HepG2 (cell line): Measurements from ENCODE around the gene REC114. TPM values are rescaled to one million over a fixed set of nuclear protein-coding genes. Genes with fewer than 3 reads are reported as not detected.
A peak's percentile ranks its signal among the peaks of the same experiment; 100 is the strongest.

Experiments used
- ATAC-seq: fragments of 200-7000 bp; cut with Tn5 transposase; 3 replicates; pipeline ENCODE4 v1.9.1; 2020; ENCODE audit warnings: mild to moderate bottlenecking, moderate library complexity
- BruUV-seq: library from RNA; stranded (reverse); fragments of 400-500 nt; replicated peaks from 2 replicates; lab custom pipeline; 2021; lab: Mats Ljungman, UMichigan
- CTCF ChIA-PET: fragments of 300-600 bp; formaldehyde crosslinking; extraction: SDS; loops from one replicate; lab custom pipeline; 2021; ENCODE audit warnings: low total read pairs, inconsistent platforms, low intra/inter-chr PET ratio; lab: Yijun Ruan, JAX
- POLR2A ChIA-PET: fragments of 350-600 bp; sonication (Branson Sonifier 250); formaldehyde crosslinking; loops from one replicate; lab custom pipeline; 2020; ENCODE audit warnings: antibody characterized with exemption, inconsistent platforms; lab: Yijun Ruan, JAX
- DNase-seq: peaks from one replicate; pipeline ENCODE4 v3.0.0-alpha.2; 2015; ENCODE audit warnings: low spot score
- FAIRE-seq: peaks from 3 replicates; lab custom pipeline; 2011; peaks lifted over from hg19 to GRCh38; lab: Jason Lieb, UNC
- H2AFZ ChIP-seq: one replicate; pipeline ENCODE4 v1.6.1; 2011; ENCODE audit warnings: low read length, inconsistent platforms
- H3K27ac ChIP-seq: fragments of 300-600 bp; 3 replicates; pipeline ENCODE4 v1.8.0; 2011; ENCODE audit warnings: mixed run types, mild to moderate bottlenecking, mixed read lengths, low read length, inconsistent platforms; ENCODE audit not compliant: insufficient read depth; ENCODE audit errors: extremely low read length
- H3K27me3 ChIP-seq, 2 experiments: fragments of 200-600 bp in 1 of 2; 2 replicates in 1 of 2; 3 replicates in 1 of 2; pipeline versions ENCODE4 v1.6.0 to v1.8.0; 2011; ENCODE audit warnings: low read length in 2 of 2, mild to moderate bottlenecking in 2 of 2, moderate library complexity in 2 of 2, inconsistent platforms in 1 of 2; ENCODE audit not compliant: insufficient read depth in 2 of 2, control insufficient read depth in 1 of 2
- H3K36me3 ChIP-seq, 2 experiments: fragments of 200-600 bp in 1 of 2; replicated peaks in 1 of 2; 2 replicates in 1 of 2; 3 replicates in 1 of 2; pipeline versions ENCODE4 v1.5.1 to v1.8.0; 2011; ENCODE audit warnings: low read length in 2 of 2, inconsistent platforms in 1 of 2; ENCODE audit not compliant: insufficient read depth in 2 of 2, control insufficient read depth in 1 of 2
- H3K4me1 ChIP-seq: 2 replicates; pipeline ENCODE4 v1.5.1; 2012; ENCODE audit warnings: low read length, inconsistent platforms; ENCODE audit not compliant: insufficient read depth
- H3K4me2 ChIP-seq: 2 replicates; pipeline ENCODE4 v1.6.0; 2011; ENCODE audit warnings: low read depth, low read length, inconsistent platforms
- H3K4me3 ChIP-seq, 3 experiments: fragments of 200-600 bp in 1 of 3; sonication (generic), shearing (Covaris generic) in 1 of 3; replicated peaks in 1 of 3; 2 replicates each; pipeline ENCODE4 v1.5.1; 2011 to 2016; ENCODE audit warnings: low read length in 3 of 3, inconsistent platforms in 2 of 3, low read depth in 2 of 3, mild to moderate bottlenecking in 2 of 3, control low read depth in 1 of 3, mixed read lengths in 1 of 3; ENCODE audit not compliant: insufficient read depth in 1 of 3
- H3K79me2 ChIP-seq: one replicate; pipeline ENCODE4 v1.6.1; 2011; ENCODE audit warnings: low read length, inconsistent platforms; ENCODE audit not compliant: insufficient read depth
- H3K9ac ChIP-seq: 2 replicates; pipeline ENCODE4 v1.6.0; 2011; ENCODE audit warnings: mild to moderate bottlenecking, low read depth, low read length, inconsistent platforms; ENCODE audit not compliant: insufficient read depth
- H3K9me3 ChIP-seq: 2 replicates; pipeline ENCODE4 v1.5.1; 2012; ENCODE audit warnings: mild to moderate bottlenecking, low read length
- H4K20me1 ChIP-seq: 2 replicates; pipeline ENCODE4 v1.6.0; 2011; ENCODE audit warnings: inconsistent platforms, mild to moderate bottlenecking, low read length, moderate library complexity; ENCODE audit not compliant: insufficient read depth
- FOXA1 ChIP-seq, 2 experiments: fragments of 450-650 bp in 1 of 2; sonication (generic) in 1 of 2; formaldehyde crosslinking in 1 of 2; IDR thresholded peaks; 2 replicates each; pipeline versions ENCODE4 v1.4.0 to v1.6.1; 2016 to 2020; ENCODE audit warnings: missing genetic modification reagents in 1 of 2
- HNF4A ChIP-seq: sonication (generic); formaldehyde crosslinking; IDR thresholded peaks from 2 replicates; pipeline ENCODE4 v1.4.0; 2020; ENCODE audit warnings: missing genetic modification reagents
- HNF4G ChIP-seq, 2 experiments: sonication (generic) in 1 of 2; formaldehyde crosslinking in 1 of 2; IDR thresholded peaks; 2 replicates each; pipeline versions ENCODE4 v1.4.0 to v1.6.1; 2011 to 2020; ENCODE audit warnings: borderline replicate concordance in 2 of 2, low read depth in 2 of 2, mild to moderate bottlenecking in 2 of 2, low read length in 1 of 2, missing genetic modification reagents in 1 of 2, moderate library complexity in 1 of 2
- ZBTB3 ChIP-seq: sonication (generic); formaldehyde crosslinking; IDR thresholded peaks from 2 replicates; pipeline ENCODE4 v1.4.0; 2020; ENCODE audit warnings: low read depth, mild to moderate bottlenecking, moderate library complexity, missing genetic modification reagents, borderline replicate concordance
- ZNF570 ChIP-seq: sonication (generic); formaldehyde crosslinking; IDR thresholded peaks from 2 replicates; pipeline ENCODE4 v1.4.0; 2020; ENCODE audit warnings: mild to moderate bottlenecking, missing genetic modification reagents, borderline replicate concordance
- WGBS: methylation state at CpG from one replicate; pipeline ENCODE4 v1.1.6; 2017; ENCODE audit warnings: low lambda C conversion rate; 5-methylcytosine and 5-hydroxymethylcytosine counted together
- in situ Hi-C: cut with HindIII; loops from 2 replicates; pipeline ENCODE4 v1.10.0; 2017; ENCODE audit warnings: low pct_unique_long_range_greater_than_20kb; ENCODE audit not compliant: extremely low pct_ligation_motif_present
- intact Hi-C: fragments of 100-400 bp; cut with micrococcal nuclease; formaldehyde crosslinking; loops from one replicate; pipeline ENCODE4 v1.10.0; 2022; ENCODE audit not compliant: unreplicated experiment
- polyA plus RNA-seq, 8 experiments: library from polyadenylated mRNA; depleted of rRNA in 3 of 8; stranded (reverse) in 7 of 8; unstranded in 1 of 8; fragments of >200 nt; fragmentation: Illumina TruSeq in 4 of 8; extraction: Trizol in 4 of 8; gene quantifications; 2 replicates each; pipeline versions ENCODE4 v1.2.1 to v1.2.3, GENCODE V29; 2011 to 2016; ENCODE audit warnings: low read depth in 4 of 8, missing spikeins in 1 of 8, mixed read lengths in 1 of 8; ENCODE audit not compliant: insufficient read depth in 1 of 8
- total RNA-seq, 5 experiments: library from RNA; depleted of rRNA; stranded (reverse); fragments of >200 nt; fragmentation: Illumina TruSeq; extraction: Trizol; gene quantifications; 2 replicates each; pipeline ENCODE4 v1.2.3, GENCODE V29; 2016; ENCODE audit warnings: low read depth in 1 of 5
- TF ChIP-seq, protein P1 (sequence below): sonication (generic); formaldehyde crosslinking; IDR thresholded peaks from 2 replicates; pipeline ENCODE4 v1.5.1; 2020; ENCODE audit warnings: missing genetic modification reagents, mild to moderate bottlenecking, borderline replicate concordance

The REC114 gene
- total and polyA plus RNA-seq, 2 of the 13 experiments (the other 11 are each of a cell fraction or from before 2014, with no cell fraction given), result not detected

DNA sequence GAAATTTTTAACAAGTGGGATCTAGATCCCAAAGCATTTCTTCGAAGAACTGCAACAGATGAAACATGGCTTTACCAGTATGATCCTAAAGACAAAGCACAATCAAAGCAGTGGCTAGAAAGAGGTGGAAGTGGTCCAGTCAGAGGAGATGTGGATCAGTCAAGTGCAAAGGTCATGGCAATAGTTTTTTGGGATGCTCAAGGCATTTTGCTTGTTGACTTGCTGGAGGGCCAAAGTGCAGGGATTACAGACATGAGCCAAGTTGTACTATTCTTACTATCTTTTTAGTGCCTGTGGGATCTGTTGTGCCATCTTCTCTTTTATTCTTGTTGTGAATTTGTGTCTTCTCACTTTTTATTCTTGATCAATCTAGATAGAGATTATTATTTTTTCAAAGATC lies 82.0 kb downstream of the REC114 start:
- CTCF ChIA-PET, result no interaction called here
- H2AFZ ChIP-seq, result no peak overlapping the region
- TF ChIP-seq ZNF570 (CRISPR knock-in tag) (no peak), HNF4G (IDR thresholded peaks at IDR 0.05; ENCODE audit: borderline replicate concordance, low read depth, low read length) (peak; percentile 50; the same call in 1 of the 2 replicates), HNF4G (CRISPR knock-in tag; IDR thresholded peaks at IDR 0.05; ENCODE audit: borderline replicate concordance, low read depth) (no peak), HNF4A (CRISPR knock-in tag) (peak; percentile 69), FOXA1 (IDR thresholded peaks at IDR 0.05) (no peak), FOXA1 (CRISPR knock-in tag; IDR thresholded peaks at IDR 0.05) (0 out of 2 replicates have a peak, but pooled peaks have one; percentile 23), ZBTB3 (CRISPR knock-in tag) (no peak)
- TF ChIP-seq, protein P1, sequence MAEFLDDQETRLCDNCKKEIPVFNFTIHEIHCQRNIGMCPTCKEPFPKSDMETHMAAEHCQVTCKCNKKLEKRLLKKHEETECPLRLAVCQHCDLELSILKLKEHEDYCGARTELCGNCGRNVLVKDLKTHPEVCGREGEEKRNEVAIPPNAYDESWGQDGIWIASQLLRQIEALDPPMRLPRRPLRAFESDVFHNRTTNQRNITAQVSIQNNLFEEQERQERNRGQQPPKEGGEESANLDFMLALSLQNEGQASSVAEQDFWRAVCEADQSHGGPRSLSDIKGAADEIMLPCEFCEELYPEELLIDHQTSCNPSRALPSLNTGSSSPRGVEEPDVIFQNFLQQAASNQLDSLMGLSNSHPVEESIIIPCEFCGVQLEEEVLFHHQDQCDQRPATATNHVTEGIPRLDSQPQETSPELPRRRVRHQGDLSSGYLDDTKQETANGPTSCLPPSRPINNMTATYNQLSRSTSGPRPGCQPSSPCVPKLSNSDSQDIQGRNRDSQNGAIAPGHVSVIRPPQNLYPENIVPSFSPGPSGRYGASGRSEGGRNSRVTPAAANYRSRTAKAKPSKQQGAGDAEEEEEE (CRISPR knock-in tag), result no peak
- peak; percentile 17 for DNase-seq
- no TSS peak for BruUV-seq
- WGBS, result 0% methylated on average over 1 of the region's 1 CpG
- POLR2A ChIA-PET, result no interaction called here
- H3K4me2 ChIP-seq, result no peak overlapping the region
- H3K36me3 ChIP-seq, result no peaks in the 10 kb centered on the region
- no peaks in the 10 kb centered on the region for H3K79me2 ChIP-seq
- H3K9me3 ChIP-seq, result no peaks in the 10 kb centered on the region
- H3K9ac ChIP-seq, result no peak overlapping the region
- ATAC-seq, result peak; percentile 24; the same call in 1 of the 3 replicates
- no peaks in the 10 kb centered on the region for H4K20me1 ChIP-seq
- H3K4me1 ChIP-seq, result no peaks in the 10 kb centered on the region
- FAIRE-seq, result no peak
- H3K27me3 ChIP-seq, result no peaks in the 10 kb centered on the region
- no peak overlapping the region for H3K4me3 ChIP-seq
- H3K27ac ChIP-seq, result no peak overlapping the region
- in situ Hi-C loops (no loop called here), intact Hi-C loops (no loop called here)
